Measurements from ENCODE around the gene GKN2. TPM values are rescaled to one million over a fixed set of nuclear protein-coding genes. Genes with fewer than 3 reads are reported as not detected.

Gene GKN2
- total RNA-seq, 1 donor from 2014 or later, result not detected

DNA sequence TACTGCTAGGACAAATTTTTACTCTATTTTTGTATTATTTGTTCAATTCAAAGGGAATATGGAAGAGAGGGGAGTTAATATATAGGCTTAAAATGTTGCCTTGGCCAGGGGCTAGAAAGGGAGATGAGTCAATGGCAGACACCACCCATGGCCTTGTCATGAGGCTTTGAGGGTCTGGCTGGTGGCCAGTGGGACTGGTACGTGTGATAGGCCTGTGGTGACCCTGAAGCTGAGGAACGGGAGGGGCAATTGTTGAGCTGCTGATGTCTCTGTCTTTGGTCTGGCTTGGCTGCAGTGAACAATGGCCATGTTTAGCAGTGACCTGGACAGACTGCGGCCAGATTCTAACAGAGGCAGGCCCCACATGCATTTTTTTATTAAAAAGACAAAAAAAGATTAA, 40.2 kb upstream of the GKN2 start:
- no peak for DNase-seq (ENCODE audit: low spot score in 2 of 2, unreplicated experiment in 2 of 2)
- TF ChIP-seq, protein P1, sequence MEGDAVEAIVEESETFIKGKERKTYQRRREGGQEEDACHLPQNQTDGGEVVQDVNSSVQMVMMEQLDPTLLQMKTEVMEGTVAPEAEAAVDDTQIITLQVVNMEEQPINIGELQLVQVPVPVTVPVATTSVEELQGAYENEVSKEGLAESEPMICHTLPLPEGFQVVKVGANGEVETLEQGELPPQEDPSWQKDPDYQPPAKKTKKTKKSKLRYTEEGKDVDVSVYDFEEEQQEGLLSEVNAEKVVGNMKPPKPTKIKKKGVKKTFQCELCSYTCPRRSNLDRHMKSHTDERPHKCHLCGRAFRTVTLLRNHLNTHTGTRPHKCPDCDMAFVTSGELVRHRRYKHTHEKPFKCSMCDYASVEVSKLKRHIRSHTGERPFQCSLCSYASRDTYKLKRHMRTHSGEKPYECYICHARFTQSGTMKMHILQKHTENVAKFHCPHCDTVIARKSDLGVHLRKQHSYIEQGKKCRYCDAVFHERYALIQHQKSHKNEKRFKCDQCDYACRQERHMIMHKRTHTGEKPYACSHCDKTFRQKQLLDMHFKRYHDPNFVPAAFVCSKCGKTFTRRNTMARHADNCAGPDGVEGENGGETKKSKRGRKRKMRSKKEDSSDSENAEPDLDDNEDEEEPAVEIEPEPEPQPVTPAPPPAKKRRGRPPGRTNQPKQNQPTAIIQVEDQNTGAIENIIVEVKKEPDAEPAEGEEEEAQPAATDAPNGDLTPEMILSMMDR (IDR thresholded peaks at IDR 0.05; ENCODE audit: unreplicated experiment), result no peak
- Mint-ChIP-seq H3K9me3 (no peaks in the 10 kb centered on the region), H3K4me1 (no peaks in the 10 kb centered on the region), H3K27me3 (ENCODE audit: low read depth) (peaks cover 24% of the 10 kb centered on the region), H3K27ac (no peak overlapping the region), H3K36me3 (no peaks in the 10 kb centered on the region), H3K4me3 (no peak overlapping the region)

GRCh38 chr2:68992341-68992740, 39.6 kb upstream of the GKN2 start:
- Mint-ChIP-seq H3K9me3 (no peaks in the 10 kb centered on the region), H3K27ac (no peak overlapping the region), H3K36me3 (no peaks in the 10 kb centered on the region), H3K4me3 (no peak overlapping the region), H3K4me1 (no peaks in the 10 kb centered on the region), H3K27me3 (ENCODE audit: low read depth) (peaks cover 24% of the 10 kb centered on the region)
- DNase-seq (ENCODE audit: low spot score in 2 of 2, unreplicated experiment in 2 of 2), result no peak
- TF ChIP-seq, protein P1 (IDR thresholded peaks at IDR 0.05; ENCODE audit: unreplicated experiment), result no peak

DNA sequence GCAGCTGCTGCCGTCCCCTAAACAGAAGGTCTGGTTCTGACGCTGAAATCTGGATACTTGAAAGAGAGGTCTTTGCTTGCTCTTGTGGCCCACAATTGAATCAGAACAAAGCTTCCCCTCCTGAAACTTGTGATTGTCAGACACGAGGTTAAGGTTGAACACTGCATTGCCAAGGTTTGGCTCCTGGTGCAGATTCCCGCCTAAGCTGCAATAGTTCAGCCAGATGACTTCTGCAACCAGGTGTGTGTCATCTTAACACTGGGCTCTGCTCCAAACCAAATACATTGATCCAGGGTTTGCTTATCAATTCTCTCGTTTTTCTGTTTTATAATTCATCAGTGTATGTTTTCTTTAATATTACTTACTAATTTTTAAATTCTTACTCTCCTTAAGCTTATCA, 36.3 kb upstream of the GKN2 start:
- peaks cover 19% of the 10 kb centered on the region for H3K27me3 Mint-ChIP-seq (ENCODE audit: low read depth)
- no peaks in the 10 kb centered on the region for H3K36me3 Mint-ChIP-seq
- no peaks in the 10 kb centered on the region for H3K9me3 Mint-ChIP-seq
- no peak overlapping the region for H3K27ac Mint-ChIP-seq
- DNase-seq (ENCODE audit: low spot score in 2 of 2, unreplicated experiment in 2 of 2), result no peak
- H3K4me1 Mint-ChIP-seq, result no peaks in the 10 kb centered on the region
- no peak overlapping the region for H3K4me3 Mint-ChIP-seq
- TF ChIP-seq, protein P1 (IDR thresholded peaks at IDR 0.05; ENCODE audit: unreplicated experiment), result no peak

- DNase-seq (ENCODE audit: low spot score in 2 of 2, unreplicated experiment in 2 of 2), result no peak
- Mint-ChIP-seq H3K4me1 (no peaks in the 10 kb centered on the region), H3K9me3 (no peaks in the 10 kb centered on the region), H3K4me3 (no peak overlapping the region), H3K27ac (no peak overlapping the region), H3K27me3 (ENCODE audit: low read depth) (peaks cover 14% of the 10 kb centered on the region), H3K36me3 (no peaks in the 10 kb centered on the region)
- TF ChIP-seq, protein P1 (IDR thresholded peaks at IDR 0.05; ENCODE audit: unreplicated experiment), result no peak
These were observed 34.4 kb upstream of the GKN2 start for GRCh38 chr2:68987021-68987503.

GRCh38 chr2:68980956-68981355, 28.3 kb upstream of the GKN2 start:
- H3K36me3 Mint-ChIP-seq, result no peaks in the 10 kb centered on the region

More at GRCh38 chr2:68980956-68981355, 28.3 kb upstream of the GKN2 start:
- H3K27ac Mint-ChIP-seq, result no peak overlapping the region
- no peaks in the 10 kb centered on the region for H3K9me3 Mint-ChIP-seq
- peaks cover 23% of the 10 kb centered on the region for H3K27me3 Mint-ChIP-seq (ENCODE audit: low read depth)
- H3K4me1 Mint-ChIP-seq, result no peaks in the 10 kb centered on the region
- H3K4me3 Mint-ChIP-seq, result no peak overlapping the region
- TF ChIP-seq, protein P1 (IDR thresholded peaks at IDR 0.05; ENCODE audit: unreplicated experiment), result no peak
- no peak for DNase-seq (ENCODE audit: low spot score in 2 of 2, unreplicated experiment in 2 of 2)

Measured in mesothelial cell of epicardium (in vitro differentiated cells).